ENCODE results near the gene DHRS4L2. TPM values are rescaled to one million over a fixed set of nuclear protein-coding genes. Genes with fewer than 3 reads are reported as not detected.
"Not testable (repeated sequence)": the region's sequence is repeated elsewhere in the genome, so short reads cannot be mapped to it uniquely, and the experiment has no call there.

DHRS4L2 gene
- total RNA-seq, 4 donors from 2014 or later = 10.6 to 17.7 (median 15.2) TPM

- TF ChIP-seq CTCF (IDR thresholded peaks at IDR 0.05) = no peak
- ATAC-seq (ENCODE audit: low FRiP score) (no peak), DNase-seq (ENCODE audit: low spot score) (no peak)
Measured at GRCh38 chr14:24011051-24011450, 22.3 kb downstream of the DHRS4L2 start.

GRCh38 chr14:24012726-24013273 is 24.1 kb downstream of the DHRS4L2 start:
- ATAC-seq (ENCODE audit: low FRiP score); DNase-seq (ENCODE audit: low spot score): not testable (repeated sequence)

GRCh38 chr14:24013654-24014514 is 25.2 kb downstream of the DHRS4L2 start:
- DNase-seq (ENCODE audit: low spot score) = no peak
- ATAC-seq (ENCODE audit: low FRiP score) = peak; percentile 91
- TF ChIP-seq CTCF (IDR thresholded peaks at IDR 0.05) = peak in 2 of 3 donors; percentile 71 to 85

DNA sequence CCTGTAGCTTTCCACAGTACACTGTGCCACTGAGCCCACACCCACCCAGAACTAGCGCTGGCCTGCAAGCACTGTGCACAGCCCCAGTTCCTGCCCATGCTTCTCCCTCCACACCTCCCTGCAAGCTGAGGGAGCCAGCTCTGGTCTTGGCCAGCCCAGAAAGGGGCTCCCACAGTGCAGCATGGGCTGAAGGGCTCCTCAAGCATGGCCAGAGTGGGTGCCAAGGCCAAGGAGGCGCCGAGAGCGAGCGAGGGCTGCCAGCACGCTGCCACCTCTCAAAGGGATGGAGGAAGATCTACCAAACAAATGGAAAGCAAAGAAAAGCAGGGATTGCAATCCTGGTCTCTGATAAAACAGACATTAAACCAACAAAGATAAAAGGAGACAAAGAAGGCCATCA is 27.0 kb downstream of the DHRS4L2 start:
- ATAC-seq (ENCODE audit: low FRiP score); DNase-seq (ENCODE audit: low spot score): not testable (repeated sequence)

DNA sequence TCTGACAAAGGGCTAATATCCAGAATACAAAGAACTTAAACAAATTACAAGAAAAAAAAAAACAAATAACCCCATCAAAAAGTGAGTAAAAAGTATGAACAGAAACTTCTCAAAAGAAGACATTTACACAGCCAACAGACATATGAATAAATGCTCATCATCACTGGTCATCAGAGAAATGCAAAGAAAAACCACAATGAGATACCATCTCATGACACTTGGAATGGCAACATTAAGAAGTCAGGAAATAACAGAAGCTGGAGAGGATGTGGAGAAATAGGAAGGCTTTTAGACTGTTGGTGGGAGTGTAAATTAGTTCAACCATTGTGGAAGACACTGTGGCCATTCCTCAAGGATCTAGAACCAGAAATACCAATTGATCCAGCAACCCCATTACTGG is 30.2 kb downstream of the DHRS4L2 start:
- not testable (repeated sequence) for ATAC-seq (ENCODE audit: low FRiP score); DNase-seq (ENCODE audit: low spot score)

GRCh38 chr14:24019944-24020343 is 31.2 kb downstream of the DHRS4L2 start:
- ATAC-seq (ENCODE audit: low FRiP score); DNase-seq (ENCODE audit: low spot score): not testable (repeated sequence)

- DNase-seq (ENCODE audit: low spot score); ATAC-seq (ENCODE audit: low FRiP score): not testable (repeated sequence)
Measured at GRCh38 chr14:24020520-24020919, 31.8 kb downstream of the DHRS4L2 start.

GRCh38 chr14:24024939-24025418 is 36.2 kb downstream of the DHRS4L2 start:
- ATAC-seq (ENCODE audit: low FRiP score); DNase-seq (ENCODE audit: low spot score): not testable (repeated sequence)

DNA sequence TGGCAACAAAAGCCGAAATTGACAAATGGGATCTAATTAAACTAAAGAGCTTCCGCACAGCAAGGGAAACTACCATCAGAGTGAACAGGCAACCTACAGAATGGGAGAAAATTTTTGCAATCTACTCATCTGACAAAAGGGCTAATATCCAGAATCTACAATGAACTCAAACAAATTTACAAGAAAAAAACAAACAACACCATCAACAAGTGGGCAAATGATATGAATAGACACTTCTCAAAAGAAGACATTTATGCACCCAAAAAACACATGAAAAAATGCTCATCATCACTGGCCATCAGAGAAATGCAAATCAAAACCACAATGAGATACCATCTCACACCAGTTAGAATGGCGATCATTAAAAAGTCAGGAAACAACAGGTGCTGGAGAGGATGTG is 41.0 kb downstream of the DHRS4L2 start:
- not testable (repeated sequence) for DNase-seq (ENCODE audit: low spot score); ATAC-seq (ENCODE audit: low FRiP score)

DNA sequence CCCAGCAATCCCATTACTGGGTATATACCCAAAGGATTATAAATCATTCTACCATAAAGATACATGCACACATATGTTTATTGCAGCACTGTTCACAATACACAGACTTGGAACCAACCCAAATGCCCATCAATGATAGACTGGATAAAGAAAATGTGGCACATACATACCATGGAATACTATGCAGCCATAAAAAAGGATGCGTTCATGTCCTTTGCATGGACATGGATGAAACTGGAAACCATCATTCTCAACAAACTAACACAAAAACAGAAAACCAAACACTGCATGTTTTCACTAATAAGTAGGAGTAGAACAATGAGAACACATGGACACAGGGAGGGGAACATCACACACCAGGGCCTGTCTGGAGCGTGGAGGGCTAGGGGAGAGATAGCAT is 42.6 kb downstream of the DHRS4L2 start:
- ATAC-seq (ENCODE audit: low FRiP score); DNase-seq (ENCODE audit: low spot score): not testable (repeated sequence)

GRCh38 chr14:24032727-24033418 is 44.1 kb downstream of the DHRS4L2 start:
- no peak for DNase-seq (ENCODE audit: low spot score)
- TF ChIP-seq CTCF (IDR thresholded peaks at IDR 0.05) = no peak
- peak; percentile 72 for ATAC-seq (ENCODE audit: low FRiP score)

GRCh38 chr14:24035769-24036168 is 47.0 kb downstream of the DHRS4L2 start:
- not testable (repeated sequence) for DNase-seq (ENCODE audit: low spot score)
- peak; percentile 7 for ATAC-seq (ENCODE audit: low FRiP score)
